B cell (primary cell): ENCODE results near the gene CSTF1. TPM values are rescaled to one million over a fixed set of nuclear protein-coding genes. Genes with fewer than 3 reads are reported as not detected.

Experiments used
- ATAC-seq: fragments of 200-7000 bp; cut with Tn5 transposase; one replicate; pipeline ENCODE4 v1.10.0; 2021; ENCODE audit warnings: low read depth, mild to moderate bottlenecking, moderate number of reproducible peaks, moderate library complexity
- CTCF ChIA-PET: fragments of 350-600 bp; sonication (Branson Sonifier 250); formaldehyde crosslinking; loops from one replicate; lab custom pipeline; 2021; ENCODE audit warnings: antibody characterized with exemption, inconsistent platforms; lab: Charles Lee
- POLR2A ChIA-PET: fragments of 350-600 bp; sonication (Branson Sonifier 250); formaldehyde crosslinking; loops from one replicate; lab custom pipeline; 2021; ENCODE audit warnings: antibody characterized with exemption; lab: Charles Lee
- DNase-seq: peaks from one replicate; pipeline ENCODE4 v3.0.0; 2013
- H2AFZ ChIP-seq: 2 replicates; pipeline ENCODE4 v1.6.1; 2012; ENCODE audit warnings: mild to moderate bottlenecking, low read depth, low read length; ENCODE audit not compliant: insufficient read depth, poor library complexity, severe bottlenecking
- H3K27ac ChIP-seq, 2 donors: 1 replicate in 1 of 2; 2 replicates in 1 of 2; pipeline ENCODE4 v1.5.1; 2012 to 2013; ENCODE audit warnings: low read length in 2 of 2, mild to moderate bottlenecking in 2 of 2, moderate library complexity in 1 of 2
- H3K27me3 ChIP-seq, 4 experiments: fragments of 200-600 bp in 1 of 4; sonication (generic) in 1 of 4; replicated peaks in 1 of 4; 1 replicate in 2 of 4; 2 replicates in 2 of 4; pipeline versions ENCODE4 v1.6.1 to v1.7.0; 2013 to 2016; ENCODE audit warnings: low read length in 3 of 4, mild to moderate bottlenecking in 2 of 4, mixed read lengths in 1 of 4, moderate library complexity in 1 of 4; ENCODE audit not compliant: insufficient read depth in 4 of 4, control insufficient read depth in 3 of 4; ENCODE audit errors: control extremely low read depth in 1 of 4
- H3K36me3 ChIP-seq, 2 experiments: replicated peaks in 1 of 2; 1 replicate in 1 of 2; 2 replicates in 1 of 2; pipeline versions ENCODE4 v1.6.1 to v1.7.1; 2013; ENCODE audit warnings: low read length in 1 of 2; ENCODE audit not compliant: insufficient read depth in 2 of 2, control insufficient read depth in 1 of 2; ENCODE audit errors: control extremely low read depth in 1 of 2, extremely low read depth in 1 of 2
- H3K4me1 ChIP-seq, 2 donors: fragments of 200-600 bp in 1 of 2; sonication (generic) in 1 of 2; 1 replicate in 1 of 2; 2 replicates in 1 of 2; pipeline versions ENCODE4 v1.5.1 to v1.6.1; 2013 to 2017; ENCODE audit warnings: low read length in 2 of 2; ENCODE audit not compliant: control insufficient read depth in 2 of 2, insufficient read depth in 2 of 2
- H3K4me2 ChIP-seq: replicated peaks from 2 replicates; pipeline ENCODE3; 2012; ENCODE audit warnings: mild to moderate bottlenecking, low read depth, low read length; ENCODE audit not compliant: poor library complexity, severe bottlenecking
- H3K4me3 ChIP-seq, 5 experiments: fragments of 200-600 bp in 1 of 5; sonication (generic) in 1 of 5; 1 replicate in 3 of 5; 2 replicates in 2 of 5; pipeline versions ENCODE4 v1.5.1 to v1.7.0; 2011 to 2016; ENCODE audit warnings: low read length in 4 of 5, mild to moderate bottlenecking in 4 of 5, low read depth in 2 of 5, control low read depth in 1 of 5, moderate library complexity in 1 of 5; ENCODE audit not compliant: insufficient read depth in 1 of 5; ENCODE audit errors: control extremely low read depth in 1 of 5, extremely low read depth in 1 of 5
- H3K79me2 ChIP-seq: fragments of 200-600 bp; sonication (generic); one replicate; pipeline ENCODE4 v1.6.0; 2016; ENCODE audit warnings: low read length; ENCODE audit not compliant: control insufficient read depth, insufficient read depth
- H3K9ac ChIP-seq: fragments of 200-600 bp; sonication (generic); 2 replicates; pipeline ENCODE4 v1.6.1; 2017; ENCODE audit warnings: mild to moderate bottlenecking, low read length, moderate library complexity
- H3K9me3 ChIP-seq, 3 donors: one replicate each; pipeline versions ENCODE4 v1.6.1 to v1.7.1; 2013; ENCODE audit warnings: low read length in 2 of 3; ENCODE audit not compliant: control insufficient read depth in 2 of 3, insufficient read depth in 1 of 3; ENCODE audit errors: control extremely low read depth in 1 of 3
- H4K20me1 ChIP-seq: 2 replicates; pipeline ENCODE4 v1.6.0; 2012; ENCODE audit warnings: mild to moderate bottlenecking, low read length; ENCODE audit not compliant: insufficient read depth, control insufficient read depth, poor library complexity, severe bottlenecking
- H3K27ac Mint-ChIP-seq: one replicate; pipeline ENCODE4 v1.8.0; 2021; ENCODE audit warnings: mixed read lengths
- H3K27me3 Mint-ChIP-seq: one replicate; pipeline ENCODE4 v1.8.0; 2021; ENCODE audit warnings: mixed read lengths
- H3K4me1 Mint-ChIP-seq: one replicate; pipeline ENCODE4 v1.8.0; 2021; ENCODE audit warnings: mixed read lengths
- H3K4me3 Mint-ChIP-seq: one replicate; pipeline ENCODE4 v1.8.0; 2021; ENCODE audit warnings: mixed read lengths
- H3K9me3 Mint-ChIP-seq: one replicate; pipeline ENCODE4 v1.8.0; 2022; ENCODE audit warnings: mixed read lengths; ENCODE audit not compliant: insufficient read depth
- EZH2 ChIP-seq: IDR thresholded peaks from 2 replicates; pipeline ENCODE4 v1.6.1; 2012; ENCODE audit warnings: borderline replicate concordance, low read depth, mild to moderate bottlenecking, moderate library complexity, low read length; ENCODE audit not compliant: insufficient read depth, poor library complexity, severe bottlenecking
- WGBS: methylation state at CpG from one replicate; pipeline ENCODE4 v1.1.5; 2013; ENCODE audit warnings: missing lambda C conversion rate; ENCODE audit not compliant: insufficient coverage; 5-methylcytosine and 5-hydroxymethylcytosine counted together
- intact Hi-C: fragments of 100-400 bp; cut with micrococcal nuclease; formaldehyde crosslinking; loops from one replicate; pipeline ENCODE4 v1.10.0; 2022
- polyA plus RNA-seq: library from polyadenylated mRNA; depleted of rRNA; stranded (reverse); fragments of >200 nt; gene quantifications from 2 replicates; pipeline ENCODE4 v1.2.3, GENCODE V29; 2012
- total RNA-seq, 2 donors: library from RNA; stranded (reverse); fragments of 120-200 nt in 1 of 2; gene quantifications; 1 replicate in 1 of 2; 2 replicates in 1 of 2; pipeline versions ENCODE4 v1.2.3 to v1.2.4, GENCODE V29; 2013 to 2022
- TF ChIP-seq, protein P1 (sequence below): fragments of 200-600 bp; IDR thresholded peaks from one replicate; pipeline ENCODE4 v1.8.0; 2022; ENCODE audit warnings: antibody characterized with exemption, mild to moderate bottlenecking

Gene CSTF1
- total and polyA plus RNA-seq, 2 donors (not counting 1 experiment from before 2014, with no cell fraction given): 18.3 to 33.8 TPM

DNA sequence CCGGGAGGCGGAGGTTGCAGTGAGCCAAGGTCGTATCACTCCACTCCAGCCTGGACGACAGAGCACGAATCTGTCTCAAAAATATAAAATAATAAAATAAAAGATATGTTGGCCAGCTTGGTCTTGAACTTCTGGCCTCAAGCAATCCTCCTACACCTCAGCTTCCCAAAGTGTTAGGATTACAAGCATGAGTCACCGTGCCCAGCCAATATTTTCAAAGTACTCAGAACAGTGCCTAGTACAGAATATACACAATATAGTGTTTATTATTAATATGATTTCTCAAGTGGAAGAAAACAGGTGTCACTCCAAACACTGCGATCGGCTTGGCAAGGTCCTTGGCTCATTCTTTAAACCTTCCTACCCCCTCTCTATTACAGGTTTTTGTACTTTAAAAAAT lies 30.5 kb upstream of the CSTF1 start:
- CTCF ChIA-PET: no interaction called here
- Histone ChIP-seq H4K20me1 (no peaks in the 10 kb centered on the region), H3K4me3 (no peak overlapping the region), H3K9me3 (no peaks in the 10 kb centered on the region), H3K4me1 (peaks cover 0 to 15% of the 10 kb centered on the region in 2 donors), H3K27me3 (no peaks in the 10 kb centered on the region), H2AFZ (no peak overlapping the region), H3K9ac (no peak overlapping the region), H3K36me3 (no peaks in the 10 kb centered on the region), H3K4me2 (no peak overlapping the region), H3K79me2 (no peaks in the 10 kb centered on the region), H3K27ac (no peak overlapping the region)
- intact Hi-C loops: no loop called here
- DNase-seq: no peak
- Mint-ChIP-seq H3K9me3 (no peaks in the 10 kb centered on the region), H3K27me3 (no peaks in the 10 kb centered on the region), H3K27ac (no peak overlapping the region), H3K4me1 (peaks cover 14% of the 10 kb centered on the region), H3K4me3 (no peak overlapping the region)
- WGBS: no CpG with 5 or more reads among the region's 8 CpGs
- ATAC-seq: no peak
- POLR2A ChIA-PET: no interaction called here
- TF ChIP-seq EZH2: no peak
- TF ChIP-seq, protein P1, sequence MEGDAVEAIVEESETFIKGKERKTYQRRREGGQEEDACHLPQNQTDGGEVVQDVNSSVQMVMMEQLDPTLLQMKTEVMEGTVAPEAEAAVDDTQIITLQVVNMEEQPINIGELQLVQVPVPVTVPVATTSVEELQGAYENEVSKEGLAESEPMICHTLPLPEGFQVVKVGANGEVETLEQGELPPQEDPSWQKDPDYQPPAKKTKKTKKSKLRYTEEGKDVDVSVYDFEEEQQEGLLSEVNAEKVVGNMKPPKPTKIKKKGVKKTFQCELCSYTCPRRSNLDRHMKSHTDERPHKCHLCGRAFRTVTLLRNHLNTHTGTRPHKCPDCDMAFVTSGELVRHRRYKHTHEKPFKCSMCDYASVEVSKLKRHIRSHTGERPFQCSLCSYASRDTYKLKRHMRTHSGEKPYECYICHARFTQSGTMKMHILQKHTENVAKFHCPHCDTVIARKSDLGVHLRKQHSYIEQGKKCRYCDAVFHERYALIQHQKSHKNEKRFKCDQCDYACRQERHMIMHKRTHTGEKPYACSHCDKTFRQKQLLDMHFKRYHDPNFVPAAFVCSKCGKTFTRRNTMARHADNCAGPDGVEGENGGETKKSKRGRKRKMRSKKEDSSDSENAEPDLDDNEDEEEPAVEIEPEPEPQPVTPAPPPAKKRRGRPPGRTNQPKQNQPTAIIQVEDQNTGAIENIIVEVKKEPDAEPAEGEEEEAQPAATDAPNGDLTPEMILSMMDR: no peak

DNA sequence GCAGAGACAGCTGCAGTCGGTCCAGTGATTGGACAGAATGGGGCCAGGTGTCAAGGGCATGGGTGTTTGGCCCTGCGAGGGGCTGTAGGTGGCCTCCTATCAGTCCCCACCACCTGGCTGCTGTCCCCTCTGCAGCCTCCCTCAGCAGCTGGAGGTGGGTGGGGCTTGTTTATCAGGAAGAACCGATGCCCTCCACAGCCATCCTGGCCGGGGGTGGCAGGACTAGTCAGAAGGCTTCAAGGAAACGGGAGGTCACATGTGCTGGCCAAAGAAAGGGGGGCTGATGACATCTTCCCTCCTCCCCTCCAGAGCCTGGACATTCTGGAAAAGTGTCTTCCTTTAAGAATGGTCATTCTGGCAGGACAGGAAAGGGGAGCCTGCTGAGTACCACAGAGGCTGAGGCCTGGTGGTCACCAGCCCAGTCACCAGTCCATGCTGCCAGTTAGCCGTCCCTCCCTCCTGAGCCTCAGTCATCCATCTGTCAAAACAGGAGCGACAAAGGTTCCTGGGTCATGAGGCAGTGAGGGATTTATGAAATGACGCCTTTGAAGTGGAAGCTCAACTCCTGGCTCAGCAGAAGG lies 29.5 kb upstream of the CSTF1 start:
- Histone ChIP-seq H3K27me3 (no peaks in the 10 kb centered on the region), H3K9ac (no peak overlapping the region), H4K20me1 (no peaks in the 10 kb centered on the region), H3K79me2 (no peaks in the 10 kb centered on the region), H3K36me3 (no peaks in the 10 kb centered on the region), H3K27ac (no peak overlapping the region), H3K9me3 (no peaks in the 10 kb centered on the region), H2AFZ (no peak overlapping the region), H3K4me2 (no peak overlapping the region), H3K4me1 (peaks cover 0 to 15% of the 10 kb centered on the region in 2 donors), H3K4me3 (no peak overlapping the region)
- H3K4me1 Mint-ChIP-seq: peaks cover 12% of the 10 kb centered on the region
- TF ChIP-seq, protein P1: no peak
- TF ChIP-seq EZH2: no peak
- POLR2A ChIA-PET: no interaction called here
- ATAC-seq: no peak
- intact Hi-C loops: no loop called here
- DNase-seq: no peak
- 30% methylated on average over 2 of the region's 8 CpGs for WGBS
- H3K27me3 Mint-ChIP-seq: no peaks in the 10 kb centered on the region
- CTCF ChIA-PET: no interaction called here
- no peaks in the 10 kb centered on the region for H3K9me3 Mint-ChIP-seq
- H3K27ac Mint-ChIP-seq: no peak overlapping the region
- H3K4me3 Mint-ChIP-seq: no peak overlapping the region
